DND-41 (cell line): ENCODE data around the gene TMEM182.

ENCODE experiments used
- EZH2 ChIP-seq: IDR thresholded peaks from 3 replicates; pipeline ENCODE4 v1.6.1; 2012; ENCODE audit warnings: borderline replicate concordance, low read depth, mild to moderate bottlenecking, moderate library complexity, low read length, inconsistent platforms; ENCODE audit not compliant: severe bottlenecking
- TF ChIP-seq, protein P1 (sequence below): IDR thresholded peaks from 2 replicates; pipeline ENCODE4 v1.5.1; 2012; ENCODE audit warnings: borderline replicate concordance, low read length, moderate library complexity, mild to moderate bottlenecking; ENCODE audit not compliant: poor library complexity, severe bottlenecking; ENCODE audit errors: extremely low read depth

DNA sequence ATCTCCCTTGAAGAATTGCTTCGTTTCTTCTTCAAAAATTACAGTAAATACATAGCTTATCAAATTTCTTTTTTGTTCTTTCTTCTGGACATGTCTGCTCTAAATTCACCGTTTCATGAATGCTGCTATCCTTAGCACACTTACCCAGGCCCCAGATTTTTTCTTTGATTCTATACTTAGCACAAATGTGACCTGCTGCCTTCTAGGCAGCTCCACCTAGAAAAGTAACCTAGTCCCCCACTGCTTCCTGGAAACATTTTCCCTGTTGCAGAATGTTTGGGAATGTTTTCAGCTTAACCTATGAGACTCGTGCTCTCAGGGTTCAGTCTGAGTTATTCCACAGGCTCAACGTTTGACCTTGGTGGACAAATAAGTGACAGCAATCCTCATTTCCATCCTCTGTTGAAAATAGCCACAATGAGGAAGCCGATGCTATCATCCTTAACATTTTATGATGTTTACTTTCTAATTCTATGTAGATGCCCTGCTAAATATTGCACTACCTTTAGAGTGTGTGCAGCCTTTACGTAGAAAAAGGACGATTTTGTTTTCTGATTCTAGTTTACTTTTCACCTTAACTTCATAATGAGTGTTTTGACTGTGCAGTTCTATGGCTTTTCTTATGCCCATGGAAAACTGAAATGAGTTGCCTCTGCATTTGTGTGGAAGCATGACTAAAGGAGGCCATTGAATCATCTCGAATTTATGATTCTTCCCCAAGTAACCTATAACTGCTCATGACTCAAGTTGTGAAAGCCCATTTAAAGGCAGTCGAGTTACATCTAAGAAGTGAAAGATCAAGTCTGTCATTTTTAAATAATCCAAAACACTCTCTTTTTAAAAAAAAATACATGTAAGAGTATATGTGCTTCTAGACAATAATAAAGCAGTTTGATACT lies 47.7 kb downstream of the TMEM182 start:
- TF ChIP-seq, protein P1, sequence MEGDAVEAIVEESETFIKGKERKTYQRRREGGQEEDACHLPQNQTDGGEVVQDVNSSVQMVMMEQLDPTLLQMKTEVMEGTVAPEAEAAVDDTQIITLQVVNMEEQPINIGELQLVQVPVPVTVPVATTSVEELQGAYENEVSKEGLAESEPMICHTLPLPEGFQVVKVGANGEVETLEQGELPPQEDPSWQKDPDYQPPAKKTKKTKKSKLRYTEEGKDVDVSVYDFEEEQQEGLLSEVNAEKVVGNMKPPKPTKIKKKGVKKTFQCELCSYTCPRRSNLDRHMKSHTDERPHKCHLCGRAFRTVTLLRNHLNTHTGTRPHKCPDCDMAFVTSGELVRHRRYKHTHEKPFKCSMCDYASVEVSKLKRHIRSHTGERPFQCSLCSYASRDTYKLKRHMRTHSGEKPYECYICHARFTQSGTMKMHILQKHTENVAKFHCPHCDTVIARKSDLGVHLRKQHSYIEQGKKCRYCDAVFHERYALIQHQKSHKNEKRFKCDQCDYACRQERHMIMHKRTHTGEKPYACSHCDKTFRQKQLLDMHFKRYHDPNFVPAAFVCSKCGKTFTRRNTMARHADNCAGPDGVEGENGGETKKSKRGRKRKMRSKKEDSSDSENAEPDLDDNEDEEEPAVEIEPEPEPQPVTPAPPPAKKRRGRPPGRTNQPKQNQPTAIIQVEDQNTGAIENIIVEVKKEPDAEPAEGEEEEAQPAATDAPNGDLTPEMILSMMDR, result no peak
- no peak for TF ChIP-seq EZH2
